NCI-H510A treated with DMSO at 0.1 percent for 48 hours (cell line): Measurements from ENCODE around the gene AKT2.

Experiments used
- DNase-seq: peaks from one replicate; lab custom pipeline; 2025; lab: John Stamatoyannopoulos, UW

Gene AKT2

DNA sequence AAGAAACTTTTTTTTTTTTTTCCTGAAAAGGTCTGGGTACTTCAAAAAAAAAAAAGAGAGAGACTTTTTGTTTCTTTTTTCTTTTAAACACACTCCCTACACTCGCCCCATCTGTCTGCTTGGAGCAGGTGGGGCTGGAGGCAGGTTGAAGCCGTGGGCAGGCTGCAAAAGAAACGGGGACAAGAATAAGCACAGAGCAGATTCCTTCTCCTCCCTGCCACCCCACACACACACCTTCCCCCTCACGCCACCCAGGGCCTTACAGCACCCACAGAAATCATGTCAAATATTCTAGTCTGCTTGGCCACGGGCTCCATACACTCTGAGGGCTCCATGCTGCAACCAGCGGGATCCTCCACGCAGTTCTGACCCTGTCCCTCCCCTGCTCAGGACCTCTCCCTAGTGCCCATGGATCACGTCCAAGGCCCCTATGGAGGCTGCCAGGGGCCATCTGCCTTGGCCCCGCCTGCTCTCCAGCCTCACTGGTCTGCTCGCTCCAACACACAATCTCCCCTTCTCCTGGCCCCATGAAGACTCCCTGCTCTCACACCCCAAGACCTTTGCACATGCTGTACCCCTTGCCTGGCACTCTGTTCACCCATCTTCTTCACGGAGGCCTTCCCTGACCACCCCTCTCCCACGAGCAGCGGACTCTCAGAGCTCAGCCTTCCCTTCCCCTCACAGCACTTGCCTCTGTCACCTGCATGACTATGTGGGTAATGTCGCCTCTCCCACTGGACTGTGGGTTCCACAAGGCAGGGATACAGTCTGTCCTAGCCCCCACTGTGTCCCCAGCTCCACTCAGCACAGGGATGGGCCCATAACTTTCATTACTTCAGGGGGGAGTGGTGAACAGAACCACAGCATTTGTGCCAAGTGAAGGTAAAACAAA is 11.4 kb downstream of the AKT2 start:
- DNase-seq = no peak

- DNase-seq = no peak
These were observed 12.9 kb downstream of the AKT2 start for GRCh38 chr19:40272261-40272660.

GRCh38 chr19:40271706-40272105 is 13.4 kb downstream of the AKT2 start:
- no peak for DNase-seq

DNA sequence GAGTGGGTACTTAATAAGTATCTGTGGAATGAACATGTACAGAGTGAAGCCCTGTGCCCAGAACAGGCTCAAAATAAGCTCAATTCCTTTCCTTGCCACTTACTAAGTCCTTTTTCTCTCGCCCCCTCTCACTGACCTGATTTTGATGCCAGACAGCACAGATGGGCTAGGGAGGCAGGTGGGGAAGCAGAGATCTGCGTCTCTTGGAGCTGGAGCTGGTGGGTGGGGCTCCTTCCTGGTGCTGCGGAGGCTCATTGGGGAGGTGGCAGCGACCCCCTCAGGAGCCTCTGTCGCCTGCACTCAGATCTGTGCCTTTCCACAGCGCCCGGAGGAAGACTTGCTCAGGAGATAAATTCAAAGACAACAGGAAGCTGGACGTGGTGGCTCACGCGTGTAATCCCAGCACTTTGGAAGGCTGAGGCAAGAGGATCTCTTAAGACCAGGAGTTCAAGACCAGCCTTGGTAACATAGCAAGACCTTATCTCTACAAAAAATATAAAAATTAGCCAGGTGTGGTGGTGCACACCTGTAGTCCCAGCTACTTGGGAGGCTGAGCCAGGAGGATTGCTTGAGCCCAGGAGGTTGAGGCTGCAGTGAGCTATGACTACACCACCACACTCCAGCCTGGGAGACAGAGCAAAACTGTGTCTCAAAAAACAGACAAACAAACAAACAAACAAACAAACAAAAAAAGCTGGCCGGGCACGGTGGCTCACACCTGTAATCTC is 14.6 kb downstream of the AKT2 start:
- no peak for DNase-seq

DNA sequence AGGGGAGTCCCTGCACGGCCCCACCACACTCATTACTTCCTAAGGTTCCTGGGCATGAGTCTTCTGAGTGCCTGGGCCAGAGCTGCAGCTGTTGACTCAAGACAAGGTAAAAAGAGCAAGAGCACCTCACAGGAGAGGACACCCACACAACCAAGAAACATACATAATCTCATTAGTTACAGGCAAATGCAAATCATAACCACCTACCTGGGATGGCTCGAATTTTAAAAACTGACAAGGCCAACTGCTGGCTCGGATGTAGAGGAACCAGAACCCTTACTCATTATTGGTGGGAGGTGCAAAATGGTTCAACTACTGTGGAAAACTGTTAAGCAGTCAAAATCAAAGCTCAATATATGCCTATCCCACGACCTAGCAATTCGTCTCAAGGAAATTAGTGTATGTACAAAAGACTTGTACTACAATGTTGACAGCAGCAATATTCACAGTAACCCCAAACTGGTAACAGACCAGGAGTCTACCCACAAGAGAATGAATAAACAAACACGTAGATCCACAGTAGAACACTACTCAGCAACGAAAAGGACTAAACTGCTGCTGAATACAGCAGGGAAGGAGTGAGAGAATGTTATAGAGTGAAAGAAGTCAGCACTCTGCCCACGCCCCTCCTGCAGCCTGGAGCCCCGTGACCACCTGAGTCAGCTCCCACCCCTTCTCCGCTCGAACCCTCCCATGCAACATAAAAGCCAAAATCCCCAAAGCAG is 15.8 kb downstream of the AKT2 start:
- no peak for DNase-seq

GRCh38 chr19:40267601-40267997 is 17.5 kb downstream of the AKT2 start:
- no peak for DNase-seq

DNA sequence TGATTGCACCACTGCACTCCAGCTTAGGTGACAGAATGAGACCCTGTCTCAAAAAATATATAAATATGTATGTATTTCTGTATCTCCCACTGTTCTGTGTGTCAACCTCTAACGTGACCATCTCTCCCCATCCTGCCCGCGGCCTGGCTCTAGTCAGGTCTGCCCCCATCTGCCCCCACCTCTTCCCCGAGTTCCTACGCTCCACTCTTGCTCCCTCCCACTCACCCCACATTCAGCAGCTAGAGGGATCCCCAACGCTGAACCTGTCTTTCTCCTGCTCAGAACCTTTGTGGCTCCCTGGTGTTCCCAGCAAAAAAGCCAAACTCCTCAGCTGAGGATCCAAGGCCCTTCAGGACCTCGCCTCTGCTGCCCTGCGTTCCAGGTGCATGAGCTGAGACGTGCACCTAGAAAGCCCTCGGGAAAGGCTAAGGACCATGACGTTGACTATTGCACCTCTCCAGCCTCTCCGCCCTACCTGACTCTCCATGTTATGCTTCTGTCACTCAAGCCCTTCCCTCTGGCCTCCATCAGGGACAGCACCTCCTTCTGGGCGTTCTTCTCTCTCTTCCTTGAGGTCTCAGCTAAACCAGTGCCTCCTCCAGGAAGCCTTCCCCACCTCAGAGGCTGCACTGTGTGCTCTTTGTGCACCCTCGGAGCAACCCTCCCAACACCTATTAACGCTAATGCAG is 18.1 kb downstream of the AKT2 start:
- no peak for DNase-seq

GRCh38 chr19:40266119-40266518 is 19.0 kb downstream of the AKT2 start:
- no peak for DNase-seq

DNA sequence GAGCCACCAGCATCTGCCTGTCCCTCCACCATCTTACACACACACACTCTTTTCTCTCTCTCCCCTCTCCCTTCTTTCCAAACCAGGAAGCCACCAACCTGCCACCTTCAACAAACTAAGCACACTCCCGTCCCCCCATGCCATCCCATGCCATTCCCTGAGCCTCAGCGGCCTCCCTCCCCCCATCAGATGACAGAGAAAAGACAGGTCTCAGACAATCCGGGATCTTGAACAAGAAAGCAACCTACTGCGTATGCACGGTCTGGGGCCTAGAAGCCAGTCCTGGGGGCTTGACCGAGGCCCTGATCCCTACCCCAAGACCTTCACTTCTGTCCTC is 19.4 kb downstream of the AKT2 start:
- DNase-seq = no peak

DNA sequence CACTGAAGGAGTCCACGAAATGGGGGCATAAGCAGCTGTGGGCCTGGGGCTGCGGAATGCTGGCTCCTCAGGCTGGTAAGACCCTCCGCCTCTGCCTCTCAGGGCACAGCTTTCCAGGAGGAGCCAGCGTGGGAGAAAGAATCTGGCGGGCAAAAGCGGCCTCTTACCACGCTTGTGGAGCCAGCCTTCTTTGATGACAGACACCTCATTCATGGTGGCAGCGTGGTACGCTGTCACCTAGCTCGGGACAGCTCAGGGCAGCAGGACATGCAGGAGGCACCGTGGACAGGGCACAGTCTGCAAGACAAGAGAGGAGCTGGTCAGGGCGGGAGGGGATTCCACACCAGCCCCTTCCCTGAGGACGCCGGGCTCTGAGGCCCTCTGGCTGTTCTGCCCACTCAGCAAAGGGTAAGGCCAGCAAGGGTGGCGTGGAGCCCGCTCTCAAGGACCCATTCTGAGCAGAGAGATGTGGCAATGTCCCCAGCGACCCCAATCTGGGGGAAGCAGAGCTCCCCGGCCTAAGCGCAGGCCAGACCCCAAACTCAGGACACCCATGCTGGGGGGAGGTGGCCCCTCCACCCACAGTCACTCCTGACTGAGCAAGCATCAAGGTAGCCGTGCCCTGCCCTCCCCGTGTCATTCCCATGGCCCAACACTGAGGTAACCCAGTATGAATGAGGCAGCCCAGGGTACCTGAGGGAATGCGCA is 19.9 kb downstream of the AKT2 start:
- no peak for DNase-seq

DNA sequence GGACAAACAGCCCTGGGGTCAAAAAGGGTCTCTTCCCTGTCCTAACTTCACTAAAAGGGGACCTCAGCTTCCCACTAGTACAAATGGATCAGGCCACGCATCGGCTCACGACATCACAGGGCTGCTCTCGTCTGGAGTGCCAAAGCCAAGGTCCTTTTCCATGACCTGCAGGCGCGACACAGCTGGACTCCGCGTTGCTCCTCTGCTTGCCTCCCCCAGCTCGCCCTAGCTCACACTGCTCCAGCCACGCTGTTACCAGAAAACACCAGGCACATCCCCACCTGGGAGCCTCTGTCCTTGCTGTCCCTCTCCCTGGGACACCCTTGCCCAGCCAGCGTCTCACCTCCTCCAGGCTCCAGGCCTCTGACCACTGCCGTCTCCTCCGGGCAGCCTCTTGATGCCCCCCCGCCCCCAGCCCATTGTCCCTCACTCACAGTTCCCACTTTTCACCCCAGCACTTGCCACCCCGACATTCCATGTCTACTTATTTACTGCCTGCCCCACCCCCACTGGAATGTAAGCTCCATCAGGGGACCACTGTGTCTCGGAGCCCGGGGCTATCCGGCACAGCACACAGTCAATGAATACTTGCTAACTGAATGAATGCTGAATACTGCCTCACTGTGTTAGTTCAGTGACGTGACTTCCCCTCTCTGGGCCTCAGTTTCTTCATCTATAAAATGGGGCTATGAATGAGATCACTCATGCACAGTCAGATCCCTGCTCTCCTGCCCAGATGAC is 20.7 kb downstream of the AKT2 start:
- DNase-seq = no peak

GRCh38 chr19:40263440-40264313 is 21.5 kb downstream of the AKT2 start:
- no peak for DNase-seq

- DNase-seq = no peak
These were observed 22.7 kb downstream of the AKT2 start for GRCh38 chr19:40262422-40262821.

DNA sequence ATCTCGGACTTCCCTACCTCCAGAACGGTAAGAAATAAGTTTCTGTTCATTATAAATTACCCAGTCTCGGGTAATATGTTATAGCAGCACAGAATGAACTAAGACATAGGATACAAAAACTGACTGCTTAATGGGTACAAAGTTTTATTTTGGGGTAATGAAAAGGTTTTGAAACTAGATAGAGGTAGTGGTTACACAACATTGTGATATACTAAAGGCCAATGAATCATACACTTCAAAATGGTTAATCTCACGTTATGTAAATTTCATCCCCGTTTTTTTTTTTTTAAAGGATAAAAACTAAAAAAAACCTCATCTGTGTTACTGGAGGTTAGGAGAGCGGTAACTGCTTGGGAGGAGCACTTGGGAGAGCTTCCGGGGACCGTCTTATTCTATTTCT is 23.5 kb downstream of the AKT2 start:
- no peak for DNase-seq

DNA sequence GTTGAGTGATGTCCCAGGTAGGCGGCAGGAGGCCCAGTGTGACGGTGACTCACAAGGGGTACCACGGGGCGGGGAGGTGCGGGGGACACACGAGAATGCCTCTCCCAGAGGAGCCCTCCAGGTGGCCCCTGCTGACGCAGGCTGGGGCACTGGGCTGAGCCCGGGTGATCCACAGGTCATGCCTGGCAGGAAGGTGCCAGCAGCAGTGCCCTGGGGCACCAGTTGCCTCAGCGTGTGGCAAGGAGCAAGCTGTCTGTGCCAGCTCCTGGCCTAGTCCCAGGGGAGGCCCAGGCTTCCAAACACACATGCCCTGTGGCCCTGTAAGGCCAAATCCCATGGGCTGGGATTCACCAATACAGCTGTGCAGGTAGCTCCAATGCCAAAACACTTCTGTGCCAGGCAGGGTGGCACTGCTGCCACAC is 28.0 kb downstream of the AKT2 start:
- no peak for DNase-seq

GRCh38 chr19:40256512-40256911 is 28.6 kb downstream of the AKT2 start:
- no peak for DNase-seq

DNA sequence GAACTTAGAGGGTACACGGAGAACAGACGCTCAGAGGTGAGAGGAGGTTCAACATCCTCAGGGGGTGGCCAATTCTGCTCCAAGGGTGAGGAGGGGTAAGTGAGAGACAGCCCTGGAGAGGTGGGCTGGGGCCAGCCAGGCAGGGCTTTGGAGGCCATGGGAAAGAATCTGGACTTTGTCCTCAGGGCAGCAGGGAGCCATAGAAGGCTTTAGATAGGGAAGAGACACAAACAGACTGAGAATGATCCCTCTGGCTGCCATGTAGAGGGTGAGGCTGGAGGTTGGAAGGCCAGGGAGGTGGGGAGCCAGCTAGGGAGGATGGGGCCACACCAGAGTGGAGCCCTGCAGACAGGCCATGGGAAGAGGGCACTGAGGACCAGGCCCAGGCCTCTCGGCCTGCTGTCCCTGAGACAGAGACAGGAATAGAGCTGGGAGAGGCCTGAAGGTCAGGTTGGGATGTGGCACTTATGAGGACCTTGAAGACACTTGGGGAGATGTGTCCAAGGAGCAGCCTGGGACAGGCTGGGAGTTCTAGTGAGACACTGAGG is 29.5 kb downstream of the AKT2 start:
- no peak for DNase-seq

GRCh38 chr19:40254714-40255418 is 30.3 kb downstream of the AKT2 start:
- DNase-seq = no peak

DNA sequence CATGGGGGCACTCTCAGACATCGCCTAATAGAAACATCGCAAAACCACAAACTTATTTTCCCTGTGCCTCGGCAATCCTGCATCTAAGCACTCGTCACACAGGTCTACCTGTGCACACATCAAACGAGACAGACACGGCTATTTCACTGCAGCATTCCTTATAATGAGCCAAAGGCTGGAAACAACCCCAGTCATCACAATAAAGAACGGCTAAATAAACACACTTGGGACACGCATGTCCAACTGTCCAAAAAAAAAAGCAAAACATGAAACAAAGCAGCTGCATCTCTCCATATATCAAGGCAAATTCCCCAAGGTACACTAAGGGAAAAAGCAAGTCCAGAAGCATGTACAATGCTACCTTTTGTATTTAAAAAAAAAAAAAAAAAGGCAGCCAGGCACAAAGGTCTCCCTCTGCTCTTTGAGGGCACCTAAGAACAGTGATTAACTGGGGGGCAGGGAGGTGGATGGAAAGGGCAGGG is 31.5 kb downstream of the AKT2 start:
- no peak for DNase-seq
